Smooth muscle cell (in vitro differentiated cells): ENCODE data around the gene LRTM2. TPM values are rescaled to one million over a fixed set of nuclear protein-coding genes. Genes with fewer than 3 reads are reported as not detected.

ENCODE experiments used
- DNase-seq: peaks from one replicate; lab custom pipeline; 2025; ENCODE audit not compliant: unreplicated experiment; lab: John Stamatoyannopoulos, UW
- H2AFZ ChIP-seq: fragments of 200-600 bp; sonication (generic); 2 replicates; pipeline ENCODE4 v1.6.0; 2016; ENCODE audit warnings: antibody characterized with exemption, low read depth, mild to moderate bottlenecking
- H3F3A ChIP-seq: fragments of 200-600 bp; sonication (generic); 2 replicates; pipeline ENCODE4 v1.6.0; 2017; ENCODE audit warnings: antibody characterized with exemption, low read depth
- H3K27ac ChIP-seq: fragments of 200-600 bp; sonication (generic); 2 replicates; pipeline ENCODE4 v1.5.1; 2016; ENCODE audit warnings: low read depth, mild to moderate bottlenecking
- H3K27me3 ChIP-seq: fragments of 200-600 bp; sonication (generic); 2 replicates; pipeline ENCODE4 v1.6.1; 2016; ENCODE audit warnings: low read depth, mild to moderate bottlenecking
- H3K36me3 ChIP-seq: fragments of 200-600 bp; sonication (generic); 2 replicates; pipeline ENCODE4 v1.5.1; 2016; ENCODE audit warnings: low read depth
- H3K4me1 ChIP-seq: fragments of 200-600 bp; sonication (generic); 2 replicates; pipeline ENCODE4 v1.5.1; 2016; ENCODE audit warnings: low read depth
- H3K4me2 ChIP-seq: fragments of 200-600 bp; sonication (generic); 2 replicates; pipeline ENCODE4 v1.6.0; 2016; ENCODE audit warnings: mild to moderate bottlenecking
- H3K4me3 ChIP-seq: fragments of 200-600 bp; sonication (generic); 2 replicates; pipeline ENCODE4 v1.5.1; 2016; ENCODE audit warnings: mild to moderate bottlenecking
- H3K79me2 ChIP-seq: fragments of 200-600 bp; sonication (generic); 2 replicates; pipeline ENCODE4 v1.6.0; 2016; ENCODE audit warnings: low read depth, mild to moderate bottlenecking
- H3K9ac ChIP-seq: fragments of 200-600 bp; sonication (generic); 2 replicates; pipeline ENCODE4 v1.6.0; 2016; ENCODE audit warnings: low read depth
- H3K9me3 ChIP-seq: fragments of 200-600 bp; sonication (generic); replicated peaks from 2 replicates; pipeline ENCODE4 v1.5.1; 2016; ENCODE audit warnings: low read depth
- H4K20me1 ChIP-seq: fragments of 200-600 bp; sonication (generic); 2 replicates; pipeline ENCODE4 v1.6.0; 2016; ENCODE audit warnings: low read depth
- CTCF ChIP-seq: fragments of 200-600 bp; sonication (generic); IDR thresholded peaks from 2 replicates; pipeline ENCODE4 v1.5.1; 2017; ENCODE audit warnings: borderline replicate concordance, mild to moderate bottlenecking, antibody characterized with exemption; ENCODE audit not compliant: insufficient read depth, poor library complexity, severe bottlenecking
- WGBS: methylation state at CpG from one replicate; pipeline ENCODE4 v1.1.7; 2016; ENCODE audit warnings: low lambda C conversion rate; 5-methylcytosine and 5-hydroxymethylcytosine counted together
- polyA plus RNA-seq: library from polyadenylated mRNA; unstranded; fragments of >200 nt; fragmentation: Nextera tagmentation; extraction: Ambion mirVana; gene quantifications from 2 replicates; pipeline ENCODE4 v1.2.1, GENCODE V29; 2016
- total RNA-seq: library from RNA; depleted of rRNA; stranded (reverse); fragments of >200 nt; gene quantifications from 2 replicates; pipeline ENCODE4 v1.2.3, GENCODE V29; 2014

The LRTM2 gene
- total and polyA plus RNA-seq, 2 experiments from 2014 or later, result not detected

DNA sequence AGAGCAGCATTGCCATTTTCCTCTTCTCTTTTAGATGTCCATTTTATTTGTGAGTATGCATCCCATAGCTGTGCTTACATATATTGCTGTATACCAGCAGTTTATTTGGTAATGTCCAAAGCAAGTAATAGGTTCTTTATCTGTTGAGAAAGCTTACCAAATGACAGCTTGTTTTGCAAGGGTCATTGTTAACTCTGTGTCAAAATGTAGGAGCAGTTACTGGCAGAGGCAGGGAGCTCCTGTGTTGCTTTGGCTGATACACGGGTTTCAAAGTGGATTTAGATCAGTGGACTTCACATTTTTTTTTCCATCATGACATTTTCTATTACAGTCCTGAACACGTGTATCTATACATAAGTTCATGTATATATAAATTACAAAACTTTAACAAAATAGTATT lies 38.1 kb upstream of the LRTM2 start:
- Histone ChIP-seq H3F3A (peaks cover 4% of the 10 kb centered on the region), H2AFZ (no peak overlapping the region), H3K4me3 (no peak overlapping the region), H3K9me3 (no peaks in the 10 kb centered on the region), H3K4me2 (no peak overlapping the region), H3K4me1 (no peaks in the 10 kb centered on the region), H3K36me3 (no peaks in the 10 kb centered on the region), H4K20me1 (peaks cover 99% of the 10 kb centered on the region), H3K9ac (no peak overlapping the region), H3K27me3 (no peaks in the 10 kb centered on the region), H3K27ac (no peak overlapping the region), H3K79me2 (peaks cover 4% of the 10 kb centered on the region)
- TF ChIP-seq CTCF, result no peak
- WGBS, result 58% methylated on average over 2 of the region's 2 CpGs
- DNase-seq, result no peak

- peaks cover 61% of the 10 kb centered on the region for H4K20me1 ChIP-seq
- no peak overlapping the region for H2AFZ ChIP-seq
- 91% methylated on average over 6 of the region's 6 CpGs for WGBS
- no peaks in the 10 kb centered on the region for H3K27me3 ChIP-seq
- H3K36me3 ChIP-seq, result no peaks in the 10 kb centered on the region
- no peak overlapping the region for H3K9ac ChIP-seq
- H3K9me3 ChIP-seq, result no peaks in the 10 kb centered on the region
- no peaks in the 10 kb centered on the region for H3K79me2 ChIP-seq
- no peak for TF ChIP-seq CTCF
- H3K4me3 ChIP-seq, result no peak overlapping the region
- H3K4me1 ChIP-seq, result no peaks in the 10 kb centered on the region
- H3K27ac ChIP-seq, result no peak overlapping the region
- H3F3A ChIP-seq, result no peaks in the 10 kb centered on the region
- no peak for DNase-seq
- H3K4me2 ChIP-seq, result no peak overlapping the region
Observed at GRCh38 chr12:1787714-1788113, 32.7 kb upstream of the LRTM2 start.

- H3K9ac ChIP-seq, result no peak overlapping the region
- H3K4me1 ChIP-seq, result no peaks in the 10 kb centered on the region
- no peak for TF ChIP-seq CTCF
- no peaks in the 10 kb centered on the region for H3K79me2 ChIP-seq
- H3K36me3 ChIP-seq, result no peaks in the 10 kb centered on the region
- no peaks in the 10 kb centered on the region for H3K9me3 ChIP-seq
- H2AFZ ChIP-seq, result no peak overlapping the region
- no peaks in the 10 kb centered on the region for H3F3A ChIP-seq
- no peak overlapping the region for H3K4me2 ChIP-seq
- no peaks in the 10 kb centered on the region for H3K27me3 ChIP-seq
- no peak overlapping the region for H3K4me3 ChIP-seq
- H3K27ac ChIP-seq, result no peak overlapping the region
- no peak for DNase-seq
- 86% methylated on average over 7 of the region's 7 CpGs for WGBS
- peaks cover 34% of the 10 kb centered on the region for H4K20me1 ChIP-seq
Observed at GRCh38 chr12:1790444-1790843, 29.9 kb upstream of the LRTM2 start.

DNA sequence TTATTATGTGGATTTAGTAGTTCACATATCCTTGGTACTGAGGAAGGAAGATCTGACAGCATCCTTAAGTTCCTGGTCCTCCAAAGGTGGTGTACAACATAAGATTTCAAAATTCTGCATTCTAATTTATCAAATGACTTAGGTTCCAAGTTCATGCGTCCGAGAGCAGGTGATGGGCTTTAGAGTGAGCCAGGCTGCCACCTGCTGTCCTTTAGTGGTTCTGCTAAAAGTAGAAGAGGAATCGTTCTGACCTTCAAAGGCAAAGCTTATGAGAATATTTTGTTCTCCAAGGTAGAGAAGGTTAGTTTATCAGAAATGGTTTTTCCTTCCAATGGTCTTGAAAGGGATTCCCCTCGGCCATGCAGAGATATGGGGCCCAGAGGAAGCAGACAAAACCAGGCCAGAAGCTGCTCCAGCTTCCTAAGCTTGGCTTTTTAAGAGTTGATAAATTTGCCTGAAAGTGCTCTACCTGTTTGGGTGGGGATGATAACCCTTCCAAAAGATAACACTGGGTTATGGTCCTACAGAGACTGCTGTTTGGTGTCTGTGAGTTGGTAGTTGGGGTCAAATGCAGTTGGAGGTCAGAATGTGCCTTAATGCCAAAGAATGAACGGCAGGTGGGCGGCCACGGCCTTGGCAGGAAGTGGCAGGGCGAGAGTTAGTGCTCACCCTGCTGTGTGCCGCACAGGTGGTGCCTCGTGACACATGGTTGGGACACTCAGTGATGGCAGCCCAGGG lies 29.1 kb upstream of the LRTM2 start:
- H3F3A ChIP-seq, result no peaks in the 10 kb centered on the region
- H3K36me3 ChIP-seq, result no peaks in the 10 kb centered on the region
- no peaks in the 10 kb centered on the region for H3K27me3 ChIP-seq
- peaks cover 26% of the 10 kb centered on the region for H4K20me1 ChIP-seq
- no peak overlapping the region for H3K27ac ChIP-seq
- peak; percentile 70 for TF ChIP-seq CTCF
- no peaks in the 10 kb centered on the region for H3K4me1 ChIP-seq
- H3K9me3 ChIP-seq, result no peaks in the 10 kb centered on the region
- no peak overlapping the region for H3K4me3 ChIP-seq
- no peak overlapping the region for H3K9ac ChIP-seq
- H3K79me2 ChIP-seq, result no peaks in the 10 kb centered on the region
- 55% methylated on average over 10 of the region's 10 CpGs for WGBS
- no peak overlapping the region for H3K4me2 ChIP-seq
- no peak overlapping the region for H2AFZ ChIP-seq
- DNase-seq, result no peak
